ENCODE data around the gene FAM185A. TPM values are rescaled to one million over a fixed set of nuclear protein-coding genes. Genes with fewer than 3 reads are reported as not detected.

FAM185A gene
- total and polyA plus RNA-seq, 12 donors = 3.7 to 12.4 (median 7.4) TPM

GRCh38 chr7:102832674-102833073 is 83.9 kb downstream of the FAM185A start:
- TF ChIP-seq, protein P1, sequence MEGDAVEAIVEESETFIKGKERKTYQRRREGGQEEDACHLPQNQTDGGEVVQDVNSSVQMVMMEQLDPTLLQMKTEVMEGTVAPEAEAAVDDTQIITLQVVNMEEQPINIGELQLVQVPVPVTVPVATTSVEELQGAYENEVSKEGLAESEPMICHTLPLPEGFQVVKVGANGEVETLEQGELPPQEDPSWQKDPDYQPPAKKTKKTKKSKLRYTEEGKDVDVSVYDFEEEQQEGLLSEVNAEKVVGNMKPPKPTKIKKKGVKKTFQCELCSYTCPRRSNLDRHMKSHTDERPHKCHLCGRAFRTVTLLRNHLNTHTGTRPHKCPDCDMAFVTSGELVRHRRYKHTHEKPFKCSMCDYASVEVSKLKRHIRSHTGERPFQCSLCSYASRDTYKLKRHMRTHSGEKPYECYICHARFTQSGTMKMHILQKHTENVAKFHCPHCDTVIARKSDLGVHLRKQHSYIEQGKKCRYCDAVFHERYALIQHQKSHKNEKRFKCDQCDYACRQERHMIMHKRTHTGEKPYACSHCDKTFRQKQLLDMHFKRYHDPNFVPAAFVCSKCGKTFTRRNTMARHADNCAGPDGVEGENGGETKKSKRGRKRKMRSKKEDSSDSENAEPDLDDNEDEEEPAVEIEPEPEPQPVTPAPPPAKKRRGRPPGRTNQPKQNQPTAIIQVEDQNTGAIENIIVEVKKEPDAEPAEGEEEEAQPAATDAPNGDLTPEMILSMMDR (IDR thresholded peaks at IDR 0.05) = no peak
- H3K4me1 ChIP-seq = peaks cover 0 to 32% (median 5%) of the 10 kb centered on the region in 9 donors
- 69% methylated on average over 1 of the region's 1 CpG for WGBS, 2 donors
- H3K36me3 ChIP-seq = peaks cover 0 to 19% (median 0%) of the 10 kb centered on the region in 9 donors
- no peaks in the 10 kb centered on the region for H3K27me3 ChIP-seq
- DNase-seq (no peak), ATAC-seq (no peak)
- intact Hi-C loops (cut with DNase I) = no loop called here
- H3K4me3 ChIP-seq = no peak overlapping the region
- H3K9me3 ChIP-seq = no peaks in the 10 kb centered on the region
- H3K27ac ChIP-seq = peak overlapping the region in 1 of 10 donors; percentile 7

- H3K27me3 ChIP-seq = no peaks in the 10 kb centered on the region
- no peaks in the 10 kb centered on the region for H3K9me3 ChIP-seq
- WGBS, 2 donors = 84 to 97% methylated on average over 5 of the region's 5 CpGs
- no peak for DNase-seq
- no peak overlapping the region for H3K27ac ChIP-seq
- intact Hi-C loops (cut with DNase I) = no loop called here
- ATAC-seq = no peak
- H3K4me3 ChIP-seq = no peak overlapping the region
- peaks cover 0 to 30% (median 5%) of the 10 kb centered on the region in 9 donors for H3K4me1 ChIP-seq
- peaks cover 0 to 19% (median 0%) of the 10 kb centered on the region in 9 donors for H3K36me3 ChIP-seq
- TF ChIP-seq, protein P1 (IDR thresholded peaks at IDR 0.05) = no peak
Observed at GRCh38 chr7:102833343-102833742, 84.5 kb downstream of the FAM185A start.

GRCh38 chr7:102834466-102834865 is 85.7 kb downstream of the FAM185A start:
- no peak overlapping the region for H3K27ac ChIP-seq
- DNase-seq (no peak), ATAC-seq (no peak)
- intact Hi-C loops (cut with DNase I) = no loop called here
- H3K27me3 ChIP-seq = no peaks in the 10 kb centered on the region
- TF ChIP-seq, protein P1 (IDR thresholded peaks at IDR 0.05) = no peak
- no peak overlapping the region for H3K4me3 ChIP-seq
- 95 to 98% methylated on average over 1 of the region's 1 CpG for WGBS, 2 donors
- peaks cover 0 to 16% (median 0%) of the 10 kb centered on the region in 9 donors for H3K36me3 ChIP-seq
- H3K9me3 ChIP-seq = no peaks in the 10 kb centered on the region
- H3K4me1 ChIP-seq = peaks cover 0 to 20% (median 5%) of the 10 kb centered on the region in 9 donors

GRCh38 chr7:102834999-102835398 is 86.2 kb downstream of the FAM185A start:
- Histone ChIP-seq H3K36me3 (peaks cover 0 to 11% (median 0%) of the 10 kb centered on the region in 9 donors), H3K27me3 (no peaks in the 10 kb centered on the region), H3K4me3 (no peak overlapping the region), H3K4me1 (peaks cover 0 to 20% (median 5%) of the 10 kb centered on the region in 9 donors), H3K9me3 (no peaks in the 10 kb centered on the region), H3K27ac (no peak overlapping the region)
- intact Hi-C loops (cut with DNase I) = no loop called here
- ATAC-seq = no peak
- TF ChIP-seq, protein P1 (IDR thresholded peaks at IDR 0.05) = no peak
- DNase-seq = no peak
- 56 to 65% methylated on average over 1 of the region's 1 CpG for WGBS, 2 donors
